HG02884 (cell line): ENCODE data around the gene CAVIN1.
"Not testable (repeated sequence)": the region's sequence is repeated elsewhere in the genome, so short reads cannot be mapped to it uniquely, and the experiment has no call there.

Source experiments
- ATAC-seq: cut with Tn5 transposase; IDR thresholded peaks from one replicate; pipeline ENCODE4 v1.9.1; 2021; ENCODE audit warnings: mild to moderate bottlenecking, moderate library complexity; ENCODE audit not compliant: unreplicated experiment

Gene CAVIN1

DNA sequence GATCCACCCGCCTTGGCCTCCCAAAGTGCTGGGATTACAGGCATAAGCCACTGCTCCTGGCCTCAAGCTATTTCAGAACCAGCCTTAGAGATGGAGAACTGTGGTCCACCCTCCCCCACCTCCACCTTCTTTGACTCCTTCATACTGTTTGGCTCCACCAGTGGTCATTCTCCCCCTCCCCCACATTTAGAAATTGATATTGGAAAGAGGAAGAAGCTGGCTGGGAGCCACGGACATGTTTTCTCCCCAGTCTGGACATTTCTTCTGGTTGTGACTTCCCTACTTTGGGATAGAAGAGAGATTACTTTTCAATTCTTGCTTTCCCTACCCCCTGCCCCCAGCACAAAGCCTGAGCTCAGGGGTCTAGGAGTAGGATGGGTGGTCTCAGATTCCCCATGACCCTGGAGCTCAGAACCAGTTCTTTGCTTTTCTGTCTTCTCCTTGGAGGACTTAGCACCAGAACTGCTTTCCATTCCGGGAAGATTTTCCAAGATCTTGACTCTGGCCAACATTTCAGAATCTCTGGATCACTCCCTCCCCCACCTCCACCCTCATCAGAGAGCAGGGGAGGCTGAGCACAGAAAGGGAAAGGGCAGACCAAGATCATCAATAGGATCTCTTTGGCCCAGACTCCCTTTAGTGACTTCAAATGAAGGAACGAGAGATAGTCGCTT lies 16.3 kb downstream of the CAVIN1 start:
- no peak for ATAC-seq

DNA sequence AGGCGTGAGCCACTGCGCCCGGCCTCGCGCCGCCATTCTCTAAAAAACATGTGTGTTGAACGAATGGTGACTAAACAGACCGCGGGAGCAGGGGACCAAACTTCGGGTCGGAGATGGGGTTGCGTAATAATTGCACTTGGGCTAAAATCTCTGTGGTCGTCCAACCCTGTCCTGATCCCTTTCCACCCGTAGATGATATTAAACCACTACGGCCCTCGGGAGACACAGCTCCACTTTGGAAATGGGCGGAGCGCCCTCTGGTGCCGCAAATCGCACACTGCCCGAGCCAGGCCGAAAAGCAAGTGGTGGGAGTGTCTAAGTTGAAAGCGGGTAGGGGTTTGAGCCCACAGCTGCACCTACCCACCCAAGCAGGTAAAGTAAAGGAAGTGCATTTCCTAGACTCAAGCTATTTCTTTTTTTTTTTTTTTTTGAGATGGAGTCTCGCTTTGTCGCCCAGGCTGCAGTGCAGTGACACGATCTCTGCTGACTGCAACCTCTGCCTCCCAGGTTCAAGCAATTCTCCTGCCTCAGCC lies 17.0 kb downstream of the CAVIN1 start:
- ATAC-seq: no peak

DNA sequence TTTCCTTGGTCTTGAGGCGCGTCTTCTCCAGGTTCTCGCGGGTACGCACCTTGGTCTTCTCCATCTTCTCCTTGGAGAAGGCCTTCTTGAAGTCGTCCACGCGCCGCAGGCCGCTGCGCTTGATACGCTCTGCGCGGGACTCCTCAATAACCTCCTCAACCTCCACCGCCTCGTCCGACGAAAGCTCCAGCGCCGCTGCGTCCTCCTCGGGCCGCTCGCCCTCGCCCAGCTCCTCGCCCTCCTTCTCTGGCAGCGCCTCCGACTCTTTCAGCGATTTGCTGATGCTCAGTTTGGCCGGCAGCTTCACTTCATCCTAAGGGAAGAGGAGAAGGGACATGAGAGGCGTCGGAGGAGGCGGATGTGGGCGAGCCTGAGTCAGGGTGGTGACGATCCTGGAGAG lies 18.0 kb downstream of the CAVIN1 start:
- ATAC-seq: no peak

DNA sequence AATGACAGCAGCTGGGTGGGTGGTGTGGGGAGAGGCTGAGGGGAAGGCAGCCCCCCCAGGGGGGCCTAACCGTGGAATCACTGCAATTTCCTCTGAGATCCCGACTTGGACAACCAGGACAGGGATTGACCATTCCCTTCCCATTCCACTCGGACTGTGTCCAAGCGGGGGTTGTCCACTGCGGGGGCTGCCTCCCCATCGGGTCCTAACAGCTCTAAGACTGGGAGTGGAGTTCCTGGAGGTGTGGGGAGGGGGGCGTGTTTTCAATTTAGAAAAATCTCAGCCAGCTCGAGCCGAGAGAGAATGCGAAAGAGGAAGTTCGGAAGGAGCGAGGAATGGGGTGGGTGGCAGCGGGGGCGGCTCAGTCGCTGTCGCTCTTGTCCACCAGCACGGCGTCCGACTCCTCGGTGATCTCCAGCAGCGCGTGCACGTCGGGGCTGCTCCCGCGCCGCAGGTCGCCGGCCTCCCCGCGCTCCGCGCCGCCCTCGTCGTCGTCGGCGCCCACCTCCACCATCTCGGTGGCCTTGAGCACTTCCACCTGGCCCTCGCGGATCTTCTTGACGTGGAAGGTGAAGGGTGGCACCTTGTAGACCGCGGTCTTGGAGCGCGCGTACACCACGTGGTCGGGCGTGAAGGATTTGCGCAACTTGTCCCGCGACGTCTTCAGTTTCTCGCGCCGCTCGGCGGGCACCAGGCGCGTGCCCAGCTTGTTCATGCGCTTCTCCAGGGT lies 18.6 kb downstream of the CAVIN1 start:
- ATAC-seq: no peak

DNA sequence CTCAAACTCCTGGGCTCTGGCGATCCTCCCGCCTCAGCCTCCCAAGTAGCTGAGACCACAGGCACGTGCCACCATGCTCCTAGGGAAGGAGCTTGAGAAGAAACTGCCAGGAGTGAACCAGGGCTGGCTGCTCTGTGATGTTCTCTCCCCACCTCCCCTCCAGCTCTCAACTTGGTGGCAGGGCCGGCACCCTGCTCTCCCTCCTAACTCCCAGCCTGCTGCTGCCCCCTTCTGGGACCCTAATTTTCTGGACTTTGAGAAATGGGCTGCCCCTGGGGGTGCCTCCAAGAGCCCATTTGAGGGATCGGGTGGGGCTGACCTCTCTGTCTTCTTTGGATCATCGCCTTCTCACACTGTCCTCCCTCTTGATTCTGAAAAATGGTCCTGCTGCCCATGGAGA lies 19.9 kb downstream of the CAVIN1 start:
- ATAC-seq: no peak

DNA sequence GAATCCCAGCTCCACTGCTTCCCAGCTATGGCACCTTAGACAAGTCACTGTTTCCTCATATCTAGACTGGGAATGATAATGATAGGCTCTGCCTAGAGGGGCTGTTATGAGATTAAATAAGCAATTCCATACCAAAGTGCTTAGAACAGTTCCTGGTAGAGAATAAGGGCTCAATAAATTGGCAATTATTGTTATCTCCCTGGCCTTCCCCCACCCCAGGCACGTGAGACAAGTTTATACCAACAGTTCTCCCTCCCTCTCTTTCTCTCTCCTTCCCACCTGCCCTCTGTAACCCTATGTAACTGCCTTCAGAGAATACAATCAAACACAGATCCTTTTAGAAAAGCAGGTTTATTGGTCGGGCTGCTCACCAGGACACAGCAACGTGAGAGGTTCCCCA lies 20.9 kb downstream of the CAVIN1 start:
- no peak for ATAC-seq

DNA sequence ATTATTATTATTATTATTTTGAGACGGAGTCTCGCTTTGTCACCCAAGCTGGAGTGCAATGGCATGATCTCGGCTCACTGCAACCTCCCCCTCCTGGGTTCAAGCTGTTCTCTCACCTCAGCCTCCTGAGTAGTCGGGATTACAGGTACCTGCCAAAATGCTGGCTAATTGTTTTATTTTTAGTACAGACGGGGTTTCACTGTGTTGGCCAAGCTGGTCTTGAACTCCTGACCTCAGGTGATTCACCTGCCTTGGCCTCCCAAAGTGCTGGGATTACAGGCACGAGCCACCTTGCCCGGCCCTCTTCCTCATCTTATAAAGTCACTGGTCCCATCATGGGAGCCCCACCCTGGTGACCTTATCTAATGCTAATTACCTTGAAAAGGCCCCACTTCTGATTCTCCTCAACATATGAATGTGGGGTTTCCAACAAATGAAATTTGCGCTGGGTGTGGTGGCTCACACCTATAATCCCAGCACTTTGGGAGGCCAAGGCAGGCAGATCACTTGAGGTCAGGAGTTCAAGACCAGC lies 22.1 kb downstream of the CAVIN1 start:
- ATAC-seq: not testable (repeated sequence)

DNA sequence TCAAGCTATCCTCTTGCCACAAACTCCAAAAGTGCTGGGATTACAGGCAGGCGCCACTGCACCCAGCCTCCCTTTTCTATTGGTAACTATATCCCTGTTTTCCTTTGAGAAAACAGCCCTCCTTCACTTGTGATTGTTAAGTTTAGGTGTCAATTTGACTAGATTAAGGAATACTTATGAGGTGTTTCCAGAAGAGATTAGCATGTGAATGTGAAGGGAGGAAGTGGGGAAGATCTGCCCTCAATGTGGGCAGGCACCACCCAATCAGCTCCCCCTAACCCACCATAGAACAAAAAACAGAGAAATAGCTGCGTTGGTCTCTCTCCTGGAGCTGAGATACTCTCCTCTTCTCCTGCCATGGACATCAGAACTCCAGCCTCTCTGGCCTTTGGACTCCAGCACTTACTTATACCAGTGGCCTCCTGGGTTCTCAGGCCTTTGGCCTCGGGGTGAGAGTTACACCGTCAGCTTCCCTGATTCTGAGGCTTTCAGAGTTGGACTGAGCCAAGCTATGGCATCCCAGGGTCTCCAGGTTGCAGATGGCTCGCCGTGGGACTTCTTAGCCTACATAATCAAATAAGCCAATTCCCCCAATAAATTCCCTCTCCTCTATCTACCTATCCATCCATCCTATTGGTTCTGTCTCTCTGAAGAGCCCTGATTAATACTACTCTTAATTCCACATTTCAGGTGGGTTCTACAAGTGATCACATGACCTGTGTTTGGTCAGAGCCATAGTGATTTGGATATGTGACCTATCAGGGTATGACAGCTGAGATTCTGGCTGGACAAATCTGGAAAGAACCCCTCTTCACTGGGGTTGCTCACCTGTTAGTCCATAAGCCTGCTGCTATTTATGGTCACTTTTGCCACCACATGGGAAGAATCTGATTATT lies 22.9 kb downstream of the CAVIN1 start:
- no peak for ATAC-seq

DNA sequence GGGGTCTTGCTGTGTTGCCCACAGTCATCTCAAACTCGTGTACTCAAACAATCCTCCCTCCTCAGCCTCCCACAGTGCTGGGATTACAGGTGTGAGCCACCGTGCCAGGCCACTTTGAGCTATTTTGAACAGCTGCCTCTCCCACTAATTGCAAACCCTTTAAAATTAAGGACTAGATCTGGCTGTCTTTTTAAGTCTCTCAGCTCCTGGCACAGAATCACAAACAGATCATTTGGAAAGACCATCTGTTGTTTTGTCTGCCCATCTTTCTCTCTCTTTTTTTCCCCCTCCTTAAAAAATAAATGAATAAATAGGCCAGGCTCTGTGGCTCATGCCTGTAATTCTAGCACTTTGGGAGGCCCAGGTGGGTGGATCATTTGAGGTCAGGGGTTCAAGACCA lies 23.9 kb downstream of the CAVIN1 start:
- ATAC-seq: no peak

DNA sequence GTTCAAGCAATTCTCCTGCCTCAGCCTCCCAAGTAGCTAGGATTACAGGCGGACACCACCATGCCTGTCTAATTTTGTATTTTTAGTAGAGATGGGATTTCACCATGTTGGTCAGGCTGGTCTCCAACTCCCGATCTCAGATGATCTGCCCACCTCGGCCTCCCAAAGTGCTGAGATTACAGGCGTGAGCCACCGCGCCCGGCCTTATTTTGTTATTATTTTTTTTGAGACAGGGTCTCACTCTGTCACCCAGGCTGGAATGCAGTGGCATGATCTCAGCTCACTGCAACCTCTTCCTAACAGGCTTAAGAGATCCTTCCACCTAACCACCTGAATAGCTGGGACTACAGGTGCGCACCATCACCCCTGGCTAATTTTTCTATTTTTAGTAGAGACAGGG lies 27.5 kb downstream of the CAVIN1 start:
- not testable (repeated sequence) for ATAC-seq

DNA sequence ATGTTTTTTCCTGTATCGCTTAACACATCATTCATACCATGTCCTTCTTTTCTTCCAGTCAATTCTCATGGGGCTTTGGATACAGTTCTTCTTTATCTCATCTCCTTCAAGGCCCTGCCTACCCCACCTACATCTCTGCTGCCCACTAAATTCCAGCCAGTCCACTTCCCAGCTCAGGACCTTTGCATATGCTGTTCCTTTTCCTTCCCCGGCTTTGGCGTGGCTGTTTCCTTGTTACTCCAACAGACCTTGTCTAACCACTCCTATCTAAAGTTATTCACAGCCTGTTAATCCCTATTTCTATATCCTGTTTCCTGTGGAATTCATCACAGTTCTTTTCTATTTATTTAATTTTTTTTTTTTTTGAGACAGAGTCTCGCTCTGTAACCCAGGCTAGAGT lies 28.2 kb downstream of the CAVIN1 start:
- ATAC-seq: no peak

DNA sequence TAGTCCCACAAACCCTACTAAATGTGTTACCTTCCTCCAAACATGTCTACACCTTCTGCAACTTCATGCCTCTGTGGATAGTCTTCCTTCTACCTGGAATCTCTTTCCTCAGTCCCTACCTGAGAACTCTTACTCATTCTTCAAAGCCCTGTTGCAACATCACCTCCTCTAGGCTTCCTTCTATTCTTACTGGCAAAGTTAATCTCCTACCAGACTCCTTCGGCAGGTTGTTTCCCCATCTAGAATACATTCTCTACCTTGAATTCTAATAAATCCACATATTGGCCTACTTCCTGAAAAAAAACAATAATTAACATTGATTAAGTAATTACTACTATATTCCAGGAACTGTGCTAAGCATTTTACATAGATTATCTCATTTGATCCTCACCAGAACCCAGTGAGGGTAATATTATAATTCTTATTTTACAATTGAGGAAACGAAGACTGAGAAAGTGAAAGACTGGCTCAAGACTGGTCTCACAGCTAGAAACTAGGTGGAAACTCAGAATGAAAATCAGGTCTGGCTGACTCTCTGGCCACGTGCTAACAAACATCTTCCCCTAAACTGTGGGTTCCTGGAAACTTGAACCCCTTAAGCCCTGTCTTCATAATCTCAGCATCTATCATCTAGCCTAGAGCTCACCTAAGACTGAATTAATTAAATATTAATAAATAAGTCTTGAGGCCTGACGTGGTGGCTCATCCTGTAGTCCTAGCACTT lies 30.2 kb downstream of the CAVIN1 start:
- no peak for ATAC-seq

DNA sequence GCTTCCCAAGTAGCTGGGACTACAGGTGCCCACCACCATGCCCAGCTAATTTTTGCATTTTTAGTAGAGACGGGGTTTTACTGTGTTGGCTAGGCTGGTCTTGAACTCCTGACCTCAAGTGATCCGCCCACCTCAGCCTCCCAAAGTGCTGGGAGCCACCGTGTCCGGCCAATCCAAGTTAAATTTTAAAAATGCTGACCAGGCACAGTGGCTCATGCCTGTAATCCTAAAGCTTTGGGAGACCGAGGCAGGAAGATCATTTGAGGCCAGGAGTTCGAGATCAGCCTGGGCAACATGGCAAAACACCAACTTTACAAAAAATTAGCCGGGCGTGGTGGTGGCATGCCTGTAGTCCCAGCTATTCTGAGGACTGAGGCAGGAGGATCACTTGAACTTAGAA lies 31.6 kb downstream of the CAVIN1 start:
- ATAC-seq: not testable (repeated sequence)

DNA sequence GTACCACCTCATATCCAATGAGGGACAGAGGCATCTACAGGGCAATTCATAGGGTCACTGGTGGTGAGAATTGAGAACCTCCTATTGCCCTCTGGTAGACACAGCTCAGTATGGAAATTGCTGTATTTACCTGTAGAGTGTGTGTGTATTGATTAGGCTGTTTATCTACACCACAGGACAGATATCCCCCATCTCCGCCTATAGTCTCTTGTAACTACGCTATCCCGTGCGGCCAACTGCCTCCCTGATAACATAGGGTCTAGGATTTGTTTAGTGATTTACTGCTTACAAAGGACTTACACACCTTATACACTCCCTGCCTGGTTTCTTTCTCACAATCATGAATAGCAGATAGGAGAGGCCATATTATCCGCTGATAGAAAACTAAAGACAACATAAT lies 33.2 kb downstream of the CAVIN1 start:
- ATAC-seq: no peak

DNA sequence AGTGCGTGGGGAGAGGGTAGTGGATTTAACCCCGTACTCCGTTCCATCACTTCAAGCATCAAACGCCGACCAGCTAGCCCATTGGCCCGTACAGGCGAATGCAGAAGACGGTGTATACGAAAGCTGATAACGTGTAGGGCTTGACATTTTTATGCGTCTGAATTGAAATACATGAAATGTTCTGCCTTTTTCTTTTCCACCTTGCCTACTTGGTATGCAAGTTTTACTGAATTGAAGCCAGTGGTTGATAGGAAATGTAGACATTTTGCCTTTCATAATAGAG lies 34.0 kb downstream of the CAVIN1 start:
- ATAC-seq: no peak

DNA sequence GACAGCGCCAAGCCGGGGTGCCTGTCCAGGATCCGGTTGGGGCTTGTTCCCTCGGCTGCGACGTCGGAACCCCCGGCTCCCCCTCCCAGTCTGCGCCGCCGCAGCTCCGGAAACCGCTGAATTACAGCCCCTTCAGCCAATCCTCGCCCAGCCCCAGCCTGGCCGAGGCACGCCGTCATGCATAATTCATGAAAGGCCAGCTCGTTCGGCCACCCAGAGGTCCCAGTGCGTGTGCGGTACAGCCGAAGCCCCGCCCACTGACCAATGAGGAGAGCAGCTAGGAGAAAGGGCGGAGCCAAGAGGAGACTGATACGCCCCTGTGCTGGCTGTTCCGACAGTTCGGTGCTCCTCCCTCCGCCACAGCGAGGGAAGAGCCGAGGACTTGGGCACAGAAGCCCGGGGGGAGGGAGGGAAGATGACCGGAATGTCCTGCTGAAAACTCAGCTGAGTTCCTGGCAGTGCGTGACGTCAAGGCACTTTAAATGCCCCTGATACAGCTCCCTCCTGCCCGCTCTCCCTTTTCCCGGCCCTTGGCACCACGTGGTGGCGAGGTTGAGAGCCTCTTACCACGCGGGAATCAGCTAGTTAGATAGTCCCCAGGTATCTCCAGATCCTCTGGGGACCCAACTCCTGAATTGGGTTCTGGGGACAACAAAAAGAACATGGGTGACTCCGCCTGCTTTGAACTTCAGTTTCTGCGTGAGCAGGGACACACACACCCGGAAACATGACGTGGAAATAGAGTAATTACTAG lies 34.5 kb downstream of the CAVIN1 start, which contains the start of gene STAT3:
Gene STAT3, minus strand, starts transcription at position 62 of the 754 bp plus-strand sequence. CDS start 39,926 bp downstream, outside the sequence.
- ATAC-seq: peak; percentile 86

DNA sequence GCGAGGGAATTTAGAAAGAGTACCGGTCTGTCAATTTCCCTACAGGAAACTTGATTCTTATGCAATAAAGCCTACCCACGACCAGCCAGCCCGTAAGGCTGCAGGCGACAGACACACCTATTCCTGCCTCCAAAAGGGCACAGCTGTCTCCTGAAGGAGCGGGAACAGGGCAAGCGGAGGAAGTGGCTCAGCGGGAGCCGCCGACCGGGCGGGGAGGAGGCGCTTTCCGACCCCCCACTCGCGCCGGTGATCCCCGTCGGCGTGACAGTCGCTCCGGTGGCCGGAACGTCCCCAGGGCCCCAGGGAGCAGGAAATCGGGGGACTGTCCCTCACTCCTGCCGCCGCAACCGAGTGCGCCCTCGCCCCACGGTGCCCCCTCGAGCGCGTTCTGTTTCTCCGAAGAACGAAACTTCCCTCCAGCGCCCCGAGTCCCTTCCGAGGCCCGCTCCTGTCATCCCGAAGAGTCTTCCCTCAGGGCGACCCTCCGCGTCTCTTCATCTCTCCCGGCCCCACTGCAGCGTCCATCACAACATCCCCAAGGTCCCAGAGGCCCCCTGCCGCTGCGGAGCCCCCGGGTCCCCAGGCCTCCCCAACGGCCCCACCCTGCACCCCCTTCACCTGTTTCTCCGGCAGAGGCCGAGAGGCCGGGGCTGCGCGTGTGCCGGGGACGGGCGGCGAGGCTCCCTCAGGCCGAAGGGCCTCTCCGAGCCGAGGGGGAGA lies 35.2 kb downstream of the CAVIN1 start:
- no peak for ATAC-seq

DNA sequence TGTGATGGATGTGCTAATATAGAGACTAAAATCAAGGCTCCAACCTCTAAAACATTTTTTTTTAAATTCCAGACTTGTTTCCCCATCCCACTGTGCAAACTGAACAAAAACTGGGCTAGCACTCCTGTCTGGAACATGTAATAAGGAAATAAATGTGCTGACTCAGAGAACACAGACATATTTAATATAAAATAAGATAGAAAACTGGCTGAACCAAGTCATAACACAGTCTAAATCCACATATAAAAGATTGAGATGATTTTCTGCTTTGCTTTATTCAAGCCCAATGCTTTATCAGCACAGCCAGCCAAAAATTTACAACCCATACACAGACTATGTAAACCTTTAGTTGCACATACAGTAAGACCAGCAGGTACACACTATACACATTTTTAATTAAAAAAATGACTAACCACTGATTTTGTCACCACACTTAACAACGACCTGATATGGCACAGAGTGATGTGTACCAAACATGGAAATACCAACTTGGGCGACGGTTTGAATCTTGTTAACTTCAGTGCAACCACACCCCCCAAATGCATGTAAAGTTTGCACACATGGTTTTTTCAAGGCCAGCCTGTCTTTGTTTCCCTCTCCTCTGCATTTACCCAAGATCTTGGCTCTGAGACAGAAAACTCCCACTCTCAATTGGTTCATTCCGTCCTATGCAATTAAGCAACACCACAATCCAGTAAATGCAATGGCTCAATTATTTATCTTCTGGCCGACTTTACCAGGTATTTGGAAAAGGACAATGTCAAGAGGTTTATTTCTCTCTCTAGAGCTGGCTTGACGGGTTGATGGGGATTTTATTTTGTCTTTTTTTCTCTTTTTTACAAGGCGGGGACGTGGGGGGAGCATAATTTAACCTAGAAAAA lies 36.0 kb downstream of the CAVIN1 start:
- no peak for ATAC-seq
